OCI-LY7 (cell line): ENCODE results near the gene CHMP4A. TPM values are rescaled to one million over a fixed set of nuclear protein-coding genes. Genes with fewer than 3 reads are reported as not detected.

Experiments used
- Bru-seq: library from RNA; stranded (reverse); fragments of 400-500 nt; gene quantifications from one replicate; lab custom pipeline; 2021; lab: Mats Ljungman, UMichigan
- BruChase-seq, 2 experiments: library from RNA; stranded (reverse); fragments of 400-500 nt; gene quantifications; one replicate each; lab custom pipeline; 2021; lab: Mats Ljungman, UMichigan
- BruUV-seq: library from RNA; stranded (reverse); fragments of 400-500 nt; replicated peaks from 2 replicates; lab custom pipeline; 2021; lab: Mats Ljungman, UMichigan
- CTCF ChIA-PET: fragments of 300-600 bp; sonication (Branson Sonifier 250); formaldehyde crosslinking; loops from one replicate; lab custom pipeline; 2022; ENCODE audit warnings: antibody characterized with exemption; ENCODE audit not compliant: unreplicated experiment; lab: Charles Lee
- POLR2A ChIA-PET: fragments of 300-600 bp; sonication (Branson Sonifier 250); formaldehyde crosslinking; loops from one replicate; lab custom pipeline; 2022; ENCODE audit warnings: antibody characterized with exemption; lab: Charles Lee
- DNase-seq: peaks from one replicate; pipeline ENCODE4 v3.0.0-alpha.2; 2015; ENCODE audit warnings: low spot score
- H2AFZ ChIP-seq: fragments of 200-600 bp; sonication (generic), shearing (Covaris generic); 2 replicates; pipeline ENCODE4 v1.6.1; 2014; ENCODE audit warnings: mild to moderate bottlenecking, antibody characterized with exemption, low read length, moderate library complexity
- H3K27ac ChIP-seq: fragments of 200-600 bp; sonication (generic); 2 replicates; pipeline ENCODE4 v1.5.1; 2014; ENCODE audit warnings: mixed run types, low read depth, mild to moderate bottlenecking, moderate library complexity, low read length, inconsistent platforms; ENCODE audit not compliant: poor library complexity, severe bottlenecking
- H3K36me3 ChIP-seq: fragments of 200-600 bp; sonication (generic); 2 replicates; pipeline ENCODE4 v1.6.1; 2014; ENCODE audit warnings: mild to moderate bottlenecking, antibody characterized with exemption, low read length, moderate library complexity, mixed read lengths; ENCODE audit not compliant: insufficient read depth
- H3K4me1 ChIP-seq: fragments of 200-600 bp; sonication (generic); 2 replicates; pipeline ENCODE4 v1.5.1; 2014; ENCODE audit warnings: mild to moderate bottlenecking, low read length; ENCODE audit not compliant: insufficient read depth, poor library complexity, severe bottlenecking
- H3K4me2 ChIP-seq: fragments of 200-600 bp; sonication (generic); 2 replicates; pipeline ENCODE4 v1.6.1; 2014; ENCODE audit warnings: mild to moderate bottlenecking, low read length
- H3K4me3 ChIP-seq: fragments of 200-600 bp; sonication (generic); 2 replicates; pipeline ENCODE4 v1.5.1; 2014; ENCODE audit warnings: mild to moderate bottlenecking, low read depth, low read length; ENCODE audit not compliant: poor library complexity, severe bottlenecking
- H3K79me2 ChIP-seq: fragments of 200-600 bp; sonication (generic); 2 replicates; pipeline ENCODE4 v1.6.1; 2016; ENCODE audit warnings: low read depth, mild to moderate bottlenecking, low read length, moderate library complexity, mixed read lengths; ENCODE audit not compliant: insufficient read depth
- H3K9me2 ChIP-seq: fragments of 200-600 bp; sonication (generic); 2 replicates; pipeline ENCODE4 v1.6.1; 2016; ENCODE audit warnings: mild to moderate bottlenecking, low read length, mixed read lengths; ENCODE audit not compliant: insufficient read depth
- H3K9me3 ChIP-seq: fragments of 200-600 bp; sonication (generic); 2 replicates; pipeline ENCODE4 v1.6.1; 2014; ENCODE audit warnings: mild to moderate bottlenecking, mixed run types, low read length, mixed read lengths
- H4K20me1 ChIP-seq: fragments of 200-600 bp; sonication (generic); 2 replicates; pipeline ENCODE4 v1.6.1; 2014; ENCODE audit warnings: mild to moderate bottlenecking, antibody characterized with exemption, low read length, moderate library complexity, mixed read lengths; ENCODE audit not compliant: insufficient read depth
- CTCF ChIP-seq: fragments of 200-600 bp; sonication (generic); conservative IDR thresholded peaks from 2 replicates; pipeline ENCODE4 v1.5.1; 2014; ENCODE audit warnings: mild to moderate bottlenecking, antibody characterized with exemption, low read length, moderate library complexity, mixed read lengths
- EZH2phosphoT487 ChIP-seq: fragments of 200-600 bp; sonication (generic); IDR thresholded peaks from 2 replicates; pipeline ENCODE4 v1.6.1; 2018; ENCODE audit warnings: low read depth, borderline replicate concordance, mild to moderate bottlenecking, mixed run types, antibody characterized with exemption, low read length, moderate library complexity, mixed read lengths
- intact Hi-C: fragments of 100-400 bp; cut with micrococcal nuclease; formaldehyde crosslinking; loops from one replicate; pipeline ENCODE4 v1.10.0; 2022; ENCODE audit not compliant: unreplicated experiment
- long read RNA-seq: library from polyadenylated mRNA; stranded (forward); transcript quantifications from one replicate; pipeline ENCODE4 v2.0.0, GENCODE V29; 2022
- total RNA-seq, 2 experiments: library from RNA; depleted of rRNA in 1 of 2; stranded (reverse); fragments of >200 nt in 1 of 2; shearing (Covaris generic) in 1 of 2; gene quantifications; 2 replicates each; pipeline ENCODE4 v1.2.3, GENCODE V29; 2014 to 2022

CHMP4A gene
- total RNA-seq (2014; rRNA removed; shearing (Covaris generic)) (48.5 and 65.7 TPM in 2 replicates), total RNA-seq (2022) (67.6 and 72.9 TPM in 2 replicates), Bru-seq, nascent RNA (percentile 96 among the genes with signal in this experiment), BruChase-seq, experiment 1, labeled RNA remaining after a 6-hour chase (percentile 98 among the genes with signal in this experiment), BruChase-seq, experiment 2, labeled RNA remaining after a 2-hour chase (percentile 98 among the genes with signal in this experiment)
- long read RNA-seq, transcript CHMP4A-201 (6 exons, 1,393 nt) = major isoform, 72 of 93 reads
- long read RNA-seq, partial matches to known transcripts = 7 of 93 reads
- long read RNA-seq, other reads (novel, unspliced or antisense) = 14 of 93 reads

GRCh38 chr14:24212924-24213865, at the start of gene CHMP4A:
Gene CHMP4A (minus strand): TSS chr14:24213488. CDS start chr14:24213439, 49 bp downstream.
- intact Hi-C loops = loop anchor here (1.0 to 2.0 kb wide), 3 partner anchors 17 to 66 kb away; partner anchors contain the start of genes GMPR2, NEDD8, PSME2 and RNF31
- no peaks in the 10 kb centered on the region for H4K20me1 ChIP-seq
- DNase-seq = peak; percentile 98
- no peaks in the 10 kb centered on the region for H3K9me2 ChIP-seq
- H3K36me3 ChIP-seq = peaks cover 43% of the 10 kb centered on the region
- H3K4me3 ChIP-seq = peak within 1 kb of the TSS; percentile 76
- peak within 1 kb of the TSS; percentile 40 for H2AFZ ChIP-seq
- CTCF ChIA-PET = interaction anchor here (1.0 kb wide), 1 partner anchor 52 kb away, joined by 3 read pairs; the partner anchor contains the start of gene IRF9
- H3K27ac ChIP-seq = peak within 1 kb of the TSS; percentile 82
- POLR2A ChIA-PET = interaction anchor here (0.7 to 3.0 kb wide), 12 partner anchors 17 to 229 kb away, joined by 3 to 18 read pairs (median 4); partner anchors contain the start of genes GMPR2, PCK2, PSME1 and RABGGTA
- TF ChIP-seq CTCF (no peak), EZH2phosphoT487 (no peak)
- peaks cover 27% of the 10 kb centered on the region for H3K79me2 ChIP-seq
- no TSS peak for BruUV-seq
- no peaks in the 10 kb centered on the region for H3K9me3 ChIP-seq
- H3K4me2 ChIP-seq = peak within 1 kb of the TSS; percentile 82
- H3K4me1 ChIP-seq = peaks cover 28% of the 10 kb centered on the region

GRCh38 chr14:24261969-24262327, 48.7 kb upstream of the CHMP4A start:
- no peak for DNase-seq
- POLR2A ChIA-PET = interaction anchor here (0.9 kb wide), 1 partner anchor 12 kb away, joined by 3 read pairs; no protein-coding TSS in a partner anchor
- peaks cover 12% of the 10 kb centered on the region for H3K4me1 ChIP-seq
- no peak overlapping the region for H3K4me2 ChIP-seq
- intact Hi-C loops = no loop called here
- TF ChIP-seq CTCF = no peak
- TF ChIP-seq EZH2phosphoT487 = no peak
- H2AFZ ChIP-seq = no peak overlapping the region
- H3K36me3 ChIP-seq = no peaks in the 10 kb centered on the region
- H3K9me3 ChIP-seq = no peaks in the 10 kb centered on the region
- BruUV-seq = no TSS peak
- no peaks in the 10 kb centered on the region for H4K20me1 ChIP-seq
- no peak overlapping the region for H3K4me3 ChIP-seq
- H3K27ac ChIP-seq = no peak overlapping the region
- no peaks in the 10 kb centered on the region for H3K79me2 ChIP-seq
- H3K9me2 ChIP-seq = no peaks in the 10 kb centered on the region
- CTCF ChIA-PET = no interaction called here
